Measurements from ENCODE around the gene MPP2.

DNA sequence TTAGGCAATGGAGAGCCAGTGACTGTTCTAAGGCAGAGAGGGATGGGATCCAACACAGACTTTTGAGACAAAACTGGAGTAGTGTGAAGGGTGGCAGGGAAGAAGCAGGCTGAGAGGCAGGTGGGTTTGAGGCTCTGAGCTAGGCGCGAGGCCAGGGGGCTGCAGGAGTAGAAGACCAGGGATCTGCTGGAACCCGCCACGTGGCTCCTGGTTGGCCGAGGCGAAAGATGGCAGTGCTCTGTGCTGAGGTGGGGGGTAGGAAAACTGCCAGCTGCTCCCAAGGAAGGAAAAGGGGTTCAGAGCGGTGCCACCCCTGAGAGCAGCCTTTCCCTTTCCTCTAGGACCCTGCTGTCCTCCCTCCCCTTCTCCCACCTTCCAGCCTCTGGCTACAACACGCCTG is 54.8 kb downstream of the MPP2 start:
- TF ChIP-seq, protein P1, sequence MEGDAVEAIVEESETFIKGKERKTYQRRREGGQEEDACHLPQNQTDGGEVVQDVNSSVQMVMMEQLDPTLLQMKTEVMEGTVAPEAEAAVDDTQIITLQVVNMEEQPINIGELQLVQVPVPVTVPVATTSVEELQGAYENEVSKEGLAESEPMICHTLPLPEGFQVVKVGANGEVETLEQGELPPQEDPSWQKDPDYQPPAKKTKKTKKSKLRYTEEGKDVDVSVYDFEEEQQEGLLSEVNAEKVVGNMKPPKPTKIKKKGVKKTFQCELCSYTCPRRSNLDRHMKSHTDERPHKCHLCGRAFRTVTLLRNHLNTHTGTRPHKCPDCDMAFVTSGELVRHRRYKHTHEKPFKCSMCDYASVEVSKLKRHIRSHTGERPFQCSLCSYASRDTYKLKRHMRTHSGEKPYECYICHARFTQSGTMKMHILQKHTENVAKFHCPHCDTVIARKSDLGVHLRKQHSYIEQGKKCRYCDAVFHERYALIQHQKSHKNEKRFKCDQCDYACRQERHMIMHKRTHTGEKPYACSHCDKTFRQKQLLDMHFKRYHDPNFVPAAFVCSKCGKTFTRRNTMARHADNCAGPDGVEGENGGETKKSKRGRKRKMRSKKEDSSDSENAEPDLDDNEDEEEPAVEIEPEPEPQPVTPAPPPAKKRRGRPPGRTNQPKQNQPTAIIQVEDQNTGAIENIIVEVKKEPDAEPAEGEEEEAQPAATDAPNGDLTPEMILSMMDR (conservative IDR thresholded peaks at IDR 0.05; ENCODE audit: low read length), result no peak
- no peak for TF ChIP-seq EZH2phosphoT487 (IDR thresholded peaks at IDR 0.05; ENCODE audit: borderline replicate concordance, low read depth, low read length)
